A673 (cell line): Measurements from ENCODE around the gene PHF10. TPM values are rescaled to one million over a fixed set of nuclear protein-coding genes. Genes with fewer than 3 reads are reported as not detected.

ENCODE experiments used
- BruUV-seq: library from RNA; stranded (reverse); fragments of 400-500 nt; replicated peaks from 2 replicates; lab custom pipeline; 2021; lab: Mats Ljungman, UMichigan
- CTCF ChIA-PET: fragments of 300-600 bp; sonication (Branson Sonifier 250); formaldehyde crosslinking; loops from one replicate; lab custom pipeline; 2022; ENCODE audit warnings: antibody characterized with exemption; lab: Charles Lee
- POLR2A ChIA-PET: fragments of 300-600 bp; sonication (Branson Sonifier 250); formaldehyde crosslinking; loops from one replicate; lab custom pipeline; 2022; ENCODE audit warnings: antibody characterized with exemption; ENCODE audit not compliant: low non-redundant PET; lab: Charles Lee
- DNase-seq: peaks from one replicate; pipeline ENCODE4 v3.0.0-alpha.2; 2015; ENCODE audit warnings: low spot score
- H3K27ac ChIP-seq: fragments of 200-600 bp; sonication (generic); 2 replicates; pipeline ENCODE4 v1.5.1; 2016; ENCODE audit warnings: mixed run types, low read depth, mild to moderate bottlenecking, mixed read lengths, antibody characterized with exemption, low read length; ENCODE audit not compliant: poor library complexity, severe bottlenecking
- H3K27me3 ChIP-seq: fragments of 200-600 bp; sonication (generic); replicated peaks from 2 replicates; pipeline ENCODE4 v1.6.1; 2017; ENCODE audit warnings: mixed run types, low read depth, mild to moderate bottlenecking, mixed read lengths, antibody characterized with exemption, low read length; ENCODE audit not compliant: insufficient read depth, poor library complexity
- H3K36me3 ChIP-seq: fragments of 200-600 bp; sonication (generic); 2 replicates; pipeline ENCODE4 v1.6.1; 2016; ENCODE audit warnings: mixed run types, mild to moderate bottlenecking, mixed read lengths, antibody characterized with exemption, low read length; ENCODE audit not compliant: insufficient read depth, poor library complexity, severe bottlenecking
- H3K4me1 ChIP-seq: fragments of 200-600 bp; sonication (generic); 2 replicates; pipeline ENCODE4 v1.6.1; 2017; ENCODE audit warnings: mixed run types, mild to moderate bottlenecking, mixed read lengths, antibody characterized with exemption, low read length; ENCODE audit not compliant: insufficient read depth, poor library complexity, severe bottlenecking
- H3K4me3 ChIP-seq: fragments of 200-600 bp; sonication (generic); 2 replicates; pipeline ENCODE4 v1.5.1; 2016; ENCODE audit warnings: low read depth, mixed run types, mild to moderate bottlenecking, mixed read lengths, low read length; ENCODE audit not compliant: poor library complexity, severe bottlenecking
- H3K9me3 ChIP-seq: fragments of 200-600 bp; sonication (generic); 2 replicates; pipeline ENCODE4 v1.6.1; 2016; ENCODE audit warnings: mixed run types, low read depth, mild to moderate bottlenecking, mixed read lengths, antibody characterized with exemption, low read length; ENCODE audit not compliant: poor library complexity, severe bottlenecking
- CTCF ChIP-seq: fragments of 300-800, 200-600 bp; sonication (generic); conservative IDR thresholded peaks from 2 replicates; pipeline ENCODE4 v1.5.1; 2017; ENCODE audit warnings: low read depth, mild to moderate bottlenecking, antibody characterized with exemption, low read length, moderate library complexity, mixed read lengths
- EZH2 ChIP-seq: fragments of 200-600 bp; sonication (generic); IDR thresholded peaks from 2 replicates; pipeline ENCODE4 v1.6.1; 2017; ENCODE audit warnings: borderline replicate concordance, low read depth, mild to moderate bottlenecking, mixed read lengths, antibody characterized with exemption, low read length; ENCODE audit not compliant: poor library complexity, severe bottlenecking
- intact Hi-C: fragments of 100-400 bp; cut with micrococcal nuclease; formaldehyde crosslinking; loops from one replicate; pipeline ENCODE4 v1.10.0; 2022; ENCODE audit not compliant: unreplicated experiment
- total RNA-seq: library from RNA; stranded (reverse); gene quantifications from 2 replicates; pipeline ENCODE4 v1.2.3, GENCODE V29; 2021

PHF10 gene
- total RNA-seq, 1 experiment from 2014 or later, result 61.4 TPM

- DNase-seq, result no peak
- peaks cover 33% of the 10 kb centered on the region for H3K36me3 ChIP-seq
- H3K27ac ChIP-seq, result no peak overlapping the region
- ChIA-PET POLR2A (no interaction called here), CTCF (no interaction called here)
- no peaks in the 10 kb centered on the region for H3K27me3 ChIP-seq
- no TSS peak for BruUV-seq
- H3K9me3 ChIP-seq, result no peaks in the 10 kb centered on the region
- TF ChIP-seq EZH2, result no peak
- TF ChIP-seq CTCF, result no peak
- intact Hi-C loops, result no loop called here
- H3K4me3 ChIP-seq, result no peak overlapping the region
- peaks cover 18% of the 10 kb centered on the region for H3K4me1 ChIP-seq
These were observed 5.2 kb downstream of the PHF10 start for GRCh38 chr6:169719117-169719516.

- no peak for TF ChIP-seq CTCF
These were observed 9.7 kb downstream of the PHF10 start for GRCh38 chr6:169714595-169714994.

GRCh38 chr6:169714178-169714577 lies 10.1 kb downstream of the PHF10 start:
- Histone ChIP-seq H3K4me3 (no peak overlapping the region), H3K4me1 (no peaks in the 10 kb centered on the region), H3K36me3 (peaks cover 72% of the 10 kb centered on the region), H3K27me3 (no peaks in the 10 kb centered on the region), H3K27ac (no peak overlapping the region), H3K9me3 (no peaks in the 10 kb centered on the region)
- intact Hi-C loops, result no loop called here
- CTCF ChIA-PET, result no interaction called here
- TF ChIP-seq CTCF (no peak), EZH2 (no peak)
- no TSS peak for BruUV-seq
- DNase-seq, result no peak
- POLR2A ChIA-PET, result no interaction called here

More at GRCh38 chr6:169714595-169714994, 9.7 kb downstream of the PHF10 start:
- intact Hi-C loops, result no loop called here
- Histone ChIP-seq H3K4me1 (no peaks in the 10 kb centered on the region), H3K4me3 (no peak overlapping the region), H3K36me3 (peaks cover 68% of the 10 kb centered on the region), H3K9me3 (no peaks in the 10 kb centered on the region), H3K27me3 (no peaks in the 10 kb centered on the region), H3K27ac (no peak overlapping the region)
- ChIA-PET POLR2A (no interaction called here), CTCF (no interaction called here)
- BruUV-seq, result no TSS peak
- DNase-seq, result no peak
